SK-N-MC (cell line): Measurements from ENCODE around the gene ZMYND19.
"Not testable (repeated sequence)": the region's sequence is repeated elsewhere in the genome, so short reads cannot be mapped to it uniquely, and the experiment has no call there.

Experiments
- DNase-seq: peaks from one replicate; pipeline ENCODE4 v3.0.0-alpha.2; 2011; ENCODE audit warnings: low read depth, low spot score
- H3K27ac ChIP-seq: fragments of 200-600 bp; sonication (generic); 2 replicates; pipeline ENCODE4 v1.5.1; 2016; ENCODE audit warnings: mixed run types
- H3K36me3 ChIP-seq: fragments of 200-600 bp; sonication (generic); 2 replicates; pipeline ENCODE4 v1.6.1; 2017; ENCODE audit warnings: antibody characterized with exemption, low read length, mixed read lengths; ENCODE audit not compliant: insufficient read depth
- H3K4me3 ChIP-seq: fragments of 200-600 bp; sonication (generic); 2 replicates; pipeline ENCODE4 v1.5.1; 2016
- H3K9ac ChIP-seq: fragments of 200-600 bp; sonication (generic); 2 replicates; pipeline ENCODE4 v1.8.0; 2017; ENCODE audit warnings: mixed run types, mixed read lengths; ENCODE audit not compliant: insufficient read length
- H3K9me3 ChIP-seq: fragments of 200-600 bp; sonication (generic); 2 replicates; pipeline ENCODE4 v1.6.1; 2017; ENCODE audit warnings: low read depth, mild to moderate bottlenecking, antibody characterized with exemption, low read length, moderate library complexity, mixed read lengths
- EZH2 ChIP-seq: fragments of 200-600 bp; sonication (generic); IDR thresholded peaks from one replicate; pipeline ENCODE4 v1.6.1; 2017; ENCODE audit warnings: antibody characterized with exemption
- FOXP2 ChIP-seq: optimal IDR thresholded peaks from 2 replicates; pipeline ENCODE3; 2011; ENCODE audit warnings: mild to moderate bottlenecking, moderate library complexity; ENCODE audit not compliant: insufficient read depth; ENCODE audit errors: extremely low read length, control extremely low read depth
- POLR2AphosphoS5 ChIP-seq: IDR thresholded peaks from 2 replicates; pipeline ENCODE4 v1.6.1; 2012; ENCODE audit warnings: mild to moderate bottlenecking, low read depth, low read length, borderline replicate concordance

Gene ZMYND19

DNA sequence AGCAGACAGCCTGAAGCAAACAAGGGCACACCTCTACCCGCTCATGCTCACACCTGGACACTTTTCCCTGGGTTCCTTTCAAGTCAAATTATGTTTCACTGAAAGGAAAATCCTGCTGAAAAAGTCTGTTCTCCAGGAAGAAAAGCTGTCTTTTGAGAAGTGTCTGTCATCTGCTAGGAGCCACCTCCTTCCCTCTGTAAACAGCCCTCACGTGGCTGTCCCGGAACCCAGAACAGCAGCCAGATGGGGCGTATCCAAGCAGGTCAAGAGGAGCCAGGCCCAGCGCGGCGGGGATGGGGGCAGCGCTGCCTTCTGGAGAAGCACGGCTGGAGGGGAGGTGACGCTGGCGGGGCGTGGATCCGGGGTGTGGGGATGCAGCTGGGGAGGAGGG is 40.1 kb downstream of the ZMYND19 start, which contains the start of gene PNPLA7:
Gene PNPLA7 (minus strand): TSS at position 172 of the 391 bp plus-strand sequence. CDS start 205 bp downstream, outside the sequence.
- no peak within 1 kb of the TSS for H3K27ac ChIP-seq
- no peaks in the 10 kb centered on the region for H3K9me3 ChIP-seq
- peaks cover 4% of the 10 kb centered on the region; the same call in 1 of the 2 replicates for H3K36me3 ChIP-seq
- TF ChIP-seq EZH2 (no peak), POLR2AphosphoS5 (no peak), FOXP2 (no peak)
- peak within 1 kb of the TSS; percentile 53 for H3K9ac ChIP-seq
- peak within 1 kb of the TSS; percentile 87 for H3K4me3 ChIP-seq
- DNase-seq: no peak

DNA sequence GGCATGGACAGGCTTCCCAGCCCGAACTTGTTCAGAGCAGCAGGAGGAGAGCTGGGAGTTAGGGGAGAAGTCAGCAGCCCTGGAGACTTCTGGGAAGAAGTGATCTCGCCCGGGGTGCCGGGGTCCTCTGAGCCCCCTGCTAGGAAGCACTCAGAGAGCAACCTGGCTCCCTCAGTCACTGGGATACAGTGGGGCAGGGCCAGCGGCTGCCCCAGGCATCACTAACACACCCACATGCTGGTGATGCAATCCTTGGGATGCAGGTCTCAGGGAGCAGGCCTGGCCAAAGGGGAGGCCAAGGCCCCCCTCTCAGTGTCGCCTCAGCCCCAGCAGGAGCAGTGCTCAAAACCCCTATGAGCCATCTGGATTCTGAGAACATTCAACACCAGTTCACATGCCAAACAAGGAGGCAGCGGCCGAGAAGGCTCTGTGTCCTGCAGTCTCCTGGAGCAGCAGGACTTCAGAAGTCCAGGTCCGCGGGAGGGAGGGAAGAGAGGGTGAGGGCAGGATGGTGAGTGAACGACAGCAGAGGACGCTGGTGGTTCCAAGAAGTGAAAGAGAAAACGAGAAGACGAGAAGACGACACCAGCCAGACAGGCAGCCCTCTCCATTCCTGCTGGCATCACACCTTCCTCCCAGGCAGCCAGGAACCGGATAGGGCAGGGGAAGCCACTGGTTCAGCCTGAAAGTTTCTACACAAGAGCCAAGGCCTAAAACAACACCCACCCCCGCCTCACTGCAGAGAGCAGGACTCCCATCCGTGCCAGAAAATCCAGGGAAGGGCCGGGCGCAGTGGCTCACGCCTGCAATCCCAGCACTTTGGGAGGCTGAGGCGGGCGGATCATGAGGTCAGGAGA is 42.4 kb downstream of the ZMYND19 start:
- no peak overlapping the region for H3K4me3 ChIP-seq
- no peak overlapping the region for H3K27ac ChIP-seq
- DNase-seq: no peak
- no peaks in the 10 kb centered on the region for H3K36me3 ChIP-seq
- H3K9ac ChIP-seq: no peak overlapping the region
- no peak for TF ChIP-seq EZH2
- TF ChIP-seq POLR2AphosphoS5: no peak
- no peak for TF ChIP-seq FOXP2
- H3K9me3 ChIP-seq: no peaks in the 10 kb centered on the region

GRCh38 chr9:137545123-137545522 is 45.2 kb downstream of the ZMYND19 start:
- Histone ChIP-seq H3K9me3 (no peaks in the 10 kb centered on the region), H3K9ac (no peak overlapping the region), H3K36me3 (no peaks in the 10 kb centered on the region), H3K4me3 (no peak overlapping the region), H3K27ac (no peak overlapping the region)
- TF ChIP-seq FOXP2: no peak
- no peak for TF ChIP-seq POLR2AphosphoS5
- TF ChIP-seq EZH2: no peak
- DNase-seq: no peak

- H3K9ac ChIP-seq: no peak overlapping the region
- DNase-seq: no peak
- H3K4me3 ChIP-seq: no peak overlapping the region
- H3K27ac ChIP-seq: no peak overlapping the region
- no peak for TF ChIP-seq FOXP2
- no peak for TF ChIP-seq EZH2
- no peak for TF ChIP-seq POLR2AphosphoS5
- H3K36me3 ChIP-seq: no peaks in the 10 kb centered on the region
- H3K9me3 ChIP-seq: no peaks in the 10 kb centered on the region
Observed at GRCh38 chr9:137544176-137544760, 46.0 kb downstream of the ZMYND19 start.

- Histone ChIP-seq H3K4me3 (no peak overlapping the region), H3K27ac (no peak overlapping the region), H3K9ac (no peak overlapping the region), H3K36me3 (no peaks in the 10 kb centered on the region), H3K9me3 (no peaks in the 10 kb centered on the region)
- no peak for DNase-seq
- TF ChIP-seq FOXP2 (no peak), EZH2 (no peak), POLR2AphosphoS5 (no peak)
Observed at GRCh38 chr9:137543237-137543963, 46.9 kb downstream of the ZMYND19 start.

DNA sequence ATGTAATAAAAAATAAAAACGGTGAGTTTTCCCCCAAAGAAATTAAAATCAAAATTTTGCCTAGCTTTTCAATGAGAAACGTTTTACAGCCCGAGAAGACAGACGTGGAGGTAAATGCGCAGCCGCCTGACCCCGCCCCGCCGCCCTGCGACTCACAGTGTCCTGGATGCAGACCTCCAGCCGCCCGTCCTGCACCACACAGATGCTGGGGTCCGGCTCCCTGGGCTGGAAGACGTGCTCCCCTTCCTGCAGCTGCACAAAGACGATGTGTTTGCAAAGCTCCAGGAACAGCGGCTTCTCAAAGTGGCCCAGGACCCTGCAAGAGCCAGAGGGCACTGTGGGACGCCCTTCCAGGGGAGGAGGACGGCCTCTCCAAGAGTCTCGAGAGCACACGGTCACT is 47.8 kb downstream of the ZMYND19 start:
- DNase-seq: no peak
- TF ChIP-seq EZH2 (no peak), FOXP2 (no peak), POLR2AphosphoS5 (no peak)
- H3K9ac ChIP-seq: no peak overlapping the region
- H3K4me3 ChIP-seq: no peak overlapping the region
- H3K9me3 ChIP-seq: no peaks in the 10 kb centered on the region
- H3K36me3 ChIP-seq: no peaks in the 10 kb centered on the region
- H3K27ac ChIP-seq: no peak overlapping the region

DNA sequence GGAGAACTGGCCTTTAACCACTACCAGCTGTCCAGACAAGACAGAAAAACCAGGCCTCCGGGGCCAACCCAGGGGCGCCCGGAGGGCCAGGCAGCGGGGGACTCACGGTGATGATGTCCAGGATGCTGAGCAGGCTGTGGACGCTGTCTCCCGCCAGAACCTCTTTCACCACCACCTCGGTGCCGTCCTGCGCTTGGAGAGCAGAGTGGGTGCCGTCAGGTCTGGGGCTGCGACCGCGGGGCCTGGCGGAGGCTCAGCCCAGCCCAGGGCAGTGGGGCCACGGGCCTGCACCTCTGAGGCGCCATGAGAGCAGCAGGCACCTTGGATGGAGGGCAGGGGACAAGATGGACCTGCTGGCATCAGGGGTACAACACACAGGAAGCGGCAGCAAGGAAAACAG is 49.8 kb downstream of the ZMYND19 start:
- TF ChIP-seq EZH2: no peak
- no peak for TF ChIP-seq FOXP2
- TF ChIP-seq POLR2AphosphoS5: no peak
- H3K9me3 ChIP-seq: no peaks in the 10 kb centered on the region
- H3K27ac ChIP-seq: no peak overlapping the region
- H3K9ac ChIP-seq: no peak overlapping the region
- no peaks in the 10 kb centered on the region for H3K36me3 ChIP-seq
- H3K4me3 ChIP-seq: no peak overlapping the region
- DNase-seq: no peak

DNA sequence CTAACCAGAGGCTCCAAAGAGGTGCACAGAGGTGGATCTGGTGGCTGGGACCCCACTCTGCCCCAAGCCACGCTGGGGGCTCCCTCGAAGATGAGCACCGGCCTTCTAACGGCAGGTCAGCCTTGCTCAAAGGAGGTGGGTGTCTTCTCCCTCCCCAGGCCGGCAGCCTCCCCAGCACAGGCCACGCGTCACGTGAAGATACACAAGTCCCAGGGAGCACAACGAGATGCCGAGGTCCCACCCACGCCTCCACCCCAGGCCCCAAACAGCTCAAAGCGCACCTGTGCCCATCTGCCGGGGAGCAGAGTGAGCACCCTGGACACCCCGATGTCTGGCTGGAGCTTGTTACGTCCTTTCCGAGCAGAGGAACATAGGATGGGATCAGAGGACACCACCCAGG is 52.3 kb downstream of the ZMYND19 start:
- no peaks in the 10 kb centered on the region for H3K36me3 ChIP-seq

GRCh38 chr9:137536594-137537131 is 53.6 kb downstream of the ZMYND19 start:
- not testable (repeated sequence) for H3K9me3 ChIP-seq, H3K9ac ChIP-seq, DNase-seq, H3K27ac ChIP-seq, H3K36me3 ChIP-seq, H3K4me3 ChIP-seq

More for the DNA sequence above, 52.3 kb downstream of the ZMYND19 start:
- TF ChIP-seq EZH2 (no peak), POLR2AphosphoS5 (no peak)
- no peak overlapping the region for H3K4me3 ChIP-seq
- no peak overlapping the region for H3K27ac ChIP-seq
- no peak for DNase-seq
- H3K9me3 ChIP-seq: no peaks in the 10 kb centered on the region
- no peak overlapping the region for H3K9ac ChIP-seq
